GM19455 (cell line): Measurements from ENCODE around the gene VSTM4.

Experiments used
- ATAC-seq: cut with Tn5 transposase; IDR thresholded peaks from one replicate; pipeline ENCODE4 v1.9.1; 2021; ENCODE audit not compliant: unreplicated experiment

VSTM4 gene

DNA sequence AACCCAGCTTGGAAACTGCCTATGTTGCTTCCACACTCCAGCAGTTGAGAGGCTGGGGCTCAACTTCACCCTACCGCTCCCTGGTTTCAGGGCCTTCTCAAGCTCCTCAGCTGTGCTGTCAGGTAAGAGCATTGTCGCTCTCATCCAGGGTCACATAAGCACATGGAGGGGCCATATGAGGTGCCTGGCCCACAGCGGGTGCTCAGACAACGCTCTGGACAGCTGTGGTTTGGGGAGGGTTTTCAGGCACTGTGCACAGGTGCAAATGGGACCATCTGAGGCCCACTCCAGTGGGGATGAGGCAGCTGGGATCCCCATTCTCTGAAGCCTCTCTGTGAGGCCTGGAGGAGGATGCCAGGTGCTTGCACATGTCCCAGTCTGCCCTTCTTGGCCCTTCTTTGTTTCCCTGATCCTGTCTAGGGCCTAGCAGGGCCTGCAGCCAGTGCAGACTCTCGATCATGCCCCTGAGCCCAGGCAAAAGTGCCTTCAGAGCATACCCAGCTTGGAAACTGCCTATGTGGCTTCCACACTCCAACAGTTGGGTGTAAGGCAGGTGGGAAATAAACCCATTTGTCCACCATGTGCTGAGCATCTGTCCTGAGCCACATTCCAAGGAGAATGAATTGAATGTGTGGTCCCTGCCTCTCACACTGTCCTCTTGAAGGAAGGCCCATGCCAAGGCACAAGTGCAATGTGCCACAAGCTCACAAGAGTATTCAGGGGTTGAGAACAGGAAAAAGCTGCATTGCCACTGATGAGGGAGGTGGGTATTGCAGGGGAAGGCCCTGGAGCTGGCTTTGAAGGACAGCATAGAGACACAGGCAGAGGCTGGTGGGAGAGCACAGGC lies 40.3 kb downstream of the VSTM4 start:
- no peak for ATAC-seq

- no peak for ATAC-seq
Observed at GRCh38 chr10:49072166-49072885, 43.0 kb downstream of the VSTM4 start.

DNA sequence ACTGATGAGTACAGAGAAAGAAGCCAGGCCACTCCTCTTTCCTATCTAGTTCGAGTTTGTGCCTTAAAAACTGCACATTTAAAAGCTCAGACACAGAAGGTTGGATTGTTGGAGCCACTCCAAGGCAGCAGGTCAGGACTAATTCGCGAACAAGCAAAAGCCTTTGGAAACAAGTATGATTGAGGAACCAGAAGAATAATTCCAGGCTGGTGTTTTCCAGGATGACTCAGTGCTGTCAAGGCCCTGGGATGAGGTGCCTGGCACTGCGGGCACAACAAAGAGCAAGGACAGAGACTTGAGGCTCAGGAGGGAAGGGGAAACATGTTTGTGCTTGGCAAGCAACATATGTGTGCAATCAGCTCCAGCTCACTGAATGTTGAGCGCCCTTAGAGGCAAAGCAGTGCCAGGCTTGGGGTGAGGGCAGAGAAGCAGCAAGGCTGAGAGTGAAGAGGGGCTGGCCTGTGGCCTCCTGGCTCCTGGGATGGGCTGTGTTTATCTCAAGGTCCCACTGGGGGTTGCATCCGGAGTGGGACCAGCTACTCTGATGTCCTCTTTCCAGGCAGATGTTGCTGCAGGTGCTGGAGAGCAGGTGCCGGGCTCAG lies 44.1 kb downstream of the VSTM4 start:
- ATAC-seq, result no peak

GRCh38 chr10:49070701-49071100 lies 44.6 kb downstream of the VSTM4 start:
- no peak for ATAC-seq

GRCh38 chr10:49068672-49069217 lies 46.6 kb downstream of the VSTM4 start:
- no peak for ATAC-seq

DNA sequence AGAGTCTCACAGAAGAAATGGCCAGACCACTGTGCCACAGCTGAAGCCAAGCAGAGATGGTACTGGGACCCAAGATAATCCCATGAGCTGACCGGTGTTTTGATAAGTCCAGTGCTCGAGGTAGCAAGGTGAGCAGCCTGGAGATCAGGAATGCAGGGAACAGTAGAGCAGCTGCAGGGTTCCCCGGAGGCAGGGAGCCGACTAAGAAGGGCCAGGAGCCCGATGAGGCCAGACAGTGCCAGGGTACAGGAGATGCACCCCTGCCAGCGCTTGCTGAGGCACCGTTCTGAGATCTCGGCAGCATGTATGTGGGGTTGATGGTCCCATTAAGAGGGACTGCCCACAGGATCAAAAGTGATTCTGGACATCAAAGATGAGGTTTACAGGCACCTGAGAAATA lies 47.1 kb downstream of the VSTM4 start:
- ATAC-seq, result no peak

DNA sequence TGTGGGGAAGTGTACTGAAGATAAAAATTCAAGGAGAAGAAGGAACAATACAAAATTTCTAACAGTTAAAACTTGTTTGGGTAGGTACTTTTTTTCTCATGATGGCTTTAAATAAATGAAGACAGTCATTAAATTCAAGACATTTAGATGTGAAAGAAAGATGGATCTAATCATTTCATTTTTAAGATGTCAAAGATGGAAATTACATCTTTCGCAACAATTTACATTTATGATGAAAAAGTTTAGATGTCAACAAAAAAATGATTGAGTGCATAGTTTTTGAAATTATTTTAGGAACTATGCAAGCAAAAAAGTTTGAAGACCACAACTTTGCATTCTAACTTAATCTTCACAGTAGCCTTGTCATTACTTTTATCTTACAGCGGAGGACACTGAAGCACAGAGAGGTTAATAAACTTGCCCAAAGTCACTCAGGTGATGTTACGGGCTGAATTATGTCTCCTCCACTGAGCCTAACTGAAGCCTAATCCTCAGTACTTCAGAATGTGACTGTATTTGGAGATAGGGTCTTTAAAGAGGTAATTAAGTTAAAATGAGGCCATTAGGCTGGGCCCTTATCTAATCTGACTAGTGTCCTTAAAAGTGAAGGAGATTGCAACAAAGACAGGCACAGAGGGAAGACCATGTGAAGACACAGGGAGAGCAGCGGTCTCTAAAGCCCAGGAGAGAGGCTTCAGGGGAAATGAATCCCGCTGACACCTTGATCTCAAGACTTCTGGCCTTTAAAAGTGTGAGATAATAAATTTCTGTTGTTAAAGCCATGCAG lies 48.2 kb downstream of the VSTM4 start:
- no peak for ATAC-seq

- no peak for ATAC-seq
Observed at GRCh38 chr10:49062229-49062628, 53.1 kb downstream of the VSTM4 start.

DNA sequence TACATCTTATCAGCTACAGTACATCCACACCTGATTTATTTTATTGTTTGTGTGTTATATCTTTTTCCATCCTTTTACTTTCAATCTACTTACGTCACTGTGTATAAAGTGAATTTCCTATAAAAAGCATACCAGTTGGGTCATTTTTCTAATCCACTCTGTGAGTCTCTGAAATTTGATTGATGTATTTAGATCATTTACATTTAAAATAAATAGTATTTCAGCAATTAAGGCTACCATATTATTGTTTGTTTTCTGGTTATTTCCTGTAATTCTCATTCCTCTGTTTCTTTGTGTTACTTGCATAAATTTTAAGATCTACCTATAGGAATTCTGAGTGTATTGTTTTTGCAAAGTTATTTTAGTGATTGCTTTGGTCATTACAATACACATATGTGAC lies 53.7 kb downstream of the VSTM4 start:
- ATAC-seq, result no peak

- ATAC-seq, result no peak
Observed at GRCh38 chr10:49058463-49059255, 56.7 kb downstream of the VSTM4 start.

DNA sequence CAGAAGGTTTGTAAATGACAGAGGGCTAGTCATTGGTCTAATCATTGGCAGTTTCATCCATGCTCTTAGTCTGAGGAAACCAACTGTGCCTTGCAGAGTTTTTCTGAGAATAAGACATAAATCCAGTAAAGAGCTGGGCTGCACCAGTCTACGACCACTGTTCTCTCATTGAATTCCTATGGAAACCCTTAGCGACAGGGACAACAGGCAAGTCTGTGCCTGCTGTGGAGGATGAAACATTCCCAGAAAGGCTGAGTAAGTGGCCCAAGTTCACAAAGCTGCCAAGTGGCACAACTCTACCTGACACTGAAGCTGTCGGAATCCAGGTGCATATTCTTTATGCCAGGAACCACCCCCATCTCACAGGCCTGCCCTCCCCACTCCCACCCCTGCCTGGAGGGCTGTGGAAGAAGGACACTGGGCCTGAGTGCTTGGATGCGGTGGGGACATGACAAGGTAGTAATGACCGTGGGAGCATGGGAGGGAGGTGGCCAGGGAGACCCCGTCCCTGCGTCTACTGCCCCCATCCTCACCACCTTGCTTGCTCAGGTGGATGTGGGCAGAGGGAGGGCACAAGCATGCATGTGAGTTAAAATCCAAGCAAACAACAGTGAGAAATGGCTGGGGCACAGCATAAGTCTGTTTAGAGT lies 58.0 kb downstream of the VSTM4 start:
- ATAC-seq, result no peak

- no peak for ATAC-seq
Observed at GRCh38 chr10:49056356-49056755, 59.0 kb downstream of the VSTM4 start.

DNA sequence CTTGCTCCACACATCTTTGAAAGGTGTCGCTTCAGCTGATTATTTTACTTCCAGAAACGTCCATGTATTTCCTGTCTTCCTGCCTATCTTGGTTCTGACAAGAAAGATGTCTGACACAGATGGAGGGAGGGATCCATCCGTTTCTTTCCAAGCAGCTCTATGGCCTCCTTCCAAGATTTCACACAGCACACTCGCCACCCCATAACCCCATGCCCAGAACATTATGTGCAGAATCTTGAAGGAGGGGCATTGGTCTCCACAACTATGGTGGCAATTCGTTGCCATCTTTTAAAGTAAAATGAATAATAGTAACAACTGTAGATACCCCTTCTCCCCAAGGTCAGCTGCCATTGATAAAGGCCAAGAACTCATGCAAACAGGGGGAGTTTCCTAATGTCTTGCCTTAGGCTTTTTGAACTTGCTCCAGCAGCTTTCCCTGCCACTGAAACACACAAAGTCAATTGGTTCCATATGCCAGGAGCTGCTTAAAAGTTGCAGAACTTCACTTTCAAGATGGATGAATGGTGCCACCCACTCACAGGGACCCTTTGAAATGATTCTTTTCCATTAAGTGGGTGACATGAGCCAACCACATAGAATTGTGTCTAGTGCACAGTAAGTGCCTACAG lies 60.0 kb downstream of the VSTM4 start:
- ATAC-seq, result no peak

GRCh38 chr10:49054753-49055152 lies 60.6 kb downstream of the VSTM4 start:
- ATAC-seq, result no peak

DNA sequence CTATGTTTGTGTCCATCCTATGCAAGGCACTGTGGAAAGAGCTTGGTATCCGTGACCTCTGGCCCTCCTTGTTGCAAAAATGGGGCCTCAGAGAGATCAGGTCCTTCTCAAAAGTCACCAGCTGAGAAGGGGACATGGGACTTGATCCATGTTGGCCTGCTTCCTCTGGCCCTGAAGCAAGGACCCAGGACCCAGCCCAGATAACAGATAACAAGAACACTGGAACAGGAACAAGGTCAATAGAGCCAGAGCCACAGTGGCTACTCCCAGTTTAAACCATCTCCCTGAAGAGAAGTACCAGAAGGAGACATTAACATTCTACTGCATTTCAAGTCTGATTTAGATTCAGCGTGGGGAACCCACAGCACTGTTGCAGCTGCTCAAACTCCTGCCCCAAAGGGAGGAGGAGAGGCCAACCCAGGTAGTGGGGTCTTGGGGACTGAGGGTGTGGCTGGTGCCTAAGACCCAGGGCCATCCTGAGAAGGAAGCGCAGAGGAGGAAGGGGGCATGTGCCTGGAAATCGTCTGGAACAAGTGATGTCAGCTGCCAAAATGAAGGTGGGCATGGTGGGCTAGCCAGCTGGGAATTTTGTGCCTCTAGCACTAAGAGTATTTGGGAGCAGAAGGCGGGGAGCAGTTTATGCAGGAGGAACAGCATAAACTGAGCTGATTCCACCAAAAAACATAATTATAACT lies 61.2 kb downstream of the VSTM4 start:
- no peak for ATAC-seq

DNA sequence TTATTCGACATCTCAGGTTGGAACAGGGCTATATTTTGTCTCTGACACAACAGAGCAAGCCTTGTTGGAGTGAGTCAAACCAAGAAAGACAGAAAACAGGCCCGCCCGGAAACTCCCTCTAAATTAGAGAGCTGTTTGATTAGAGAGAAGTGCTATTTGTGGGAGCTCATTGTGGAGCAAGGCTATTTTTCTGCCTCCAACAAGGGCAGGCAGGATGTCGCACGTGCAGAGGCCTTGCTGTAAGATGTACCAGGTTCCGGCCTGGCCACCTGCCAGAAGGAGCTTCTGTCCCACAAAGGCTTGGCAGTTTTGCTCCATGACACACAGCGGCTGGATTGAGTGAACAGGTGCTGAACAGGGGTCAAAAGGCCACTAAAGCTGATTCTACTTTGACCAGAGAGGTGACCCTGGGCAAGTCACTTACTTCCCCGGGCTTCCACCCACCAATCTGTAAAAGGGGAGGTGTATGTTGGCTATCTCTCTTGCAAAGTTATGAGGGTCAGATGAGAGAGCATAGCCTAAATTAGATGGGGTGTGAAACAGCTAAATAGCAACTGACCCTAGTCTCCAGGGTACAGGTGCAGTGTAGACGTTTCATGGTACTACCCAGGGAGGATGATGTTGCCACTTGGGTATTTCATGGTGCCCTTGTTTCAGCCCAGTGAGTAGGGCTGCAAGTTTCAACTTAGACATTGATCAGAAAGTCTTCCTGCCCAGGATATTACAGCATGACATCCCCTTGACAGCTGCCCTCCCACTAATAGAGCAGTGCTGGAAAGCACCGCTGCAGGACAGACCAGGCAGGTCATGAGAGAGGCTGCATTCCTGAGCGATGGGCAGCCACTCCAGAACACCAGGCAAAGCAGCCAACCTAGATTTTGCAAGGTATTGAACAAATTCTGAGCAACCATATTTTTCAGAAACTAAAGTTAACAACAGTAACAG lies 62.0 kb downstream of the VSTM4 start:
- peak; percentile 69 for ATAC-seq

GRCh38 chr10:49052069-49052468 lies 63.3 kb downstream of the VSTM4 start:
- ATAC-seq, result no peak
